ENCODE measurements around the gene LGALS3BP. TPM values are rescaled to one million over a fixed set of nuclear protein-coding genes. Genes with fewer than 3 reads are reported as not detected.
A peak's percentile ranks its signal among the peaks of the same experiment; 100 is the strongest.

The LGALS3BP gene
- total and polyA plus RNA-seq, 7 experiments from 2014 or later: 44.7 to 267 (median 69.1) TPM

- no peak for ATAC-seq
- ChIA-PET POLR2A (no interaction called here), CTCF (no interaction called here)
- Mint-ChIP-seq H3K27ac (peak overlapping the region in 5 of 9 donors; percentile 33 to 80 (median 56)), H3K9me3 (no peaks in the 10 kb centered on the region), H3K4me1 (peaks cover 30 to 61% (median 52%) of the 10 kb centered on the region in 7 donors), H3K4me3 (no peak overlapping the region), H3K36me3 (peaks cover 0 to 13% (median 0%) of the 10 kb centered on the region in 5 donors), H3K27me3 (peaks cover 0 to 3% (median 0%) of the 10 kb centered on the region in 5 donors)
- no peaks in the 10 kb centered on the region for H3K9me3 ChIP-seq (ENCODE audit: control insufficient read depth in 2 of 3, low read length in 3 of 3)
- peaks cover 23 to 37% of the 10 kb centered on the region in 2 donors for H3K4me1 ChIP-seq (ENCODE audit: control insufficient read depth in 2 of 2, insufficient read depth in 2 of 2, low read length in 2 of 2)
- intact Hi-C loops (cut with micrococcal nuclease): no loop called here
- DNase-seq: no peak
- no peak overlapping the region for H3K4me3 ChIP-seq (ENCODE audit: low read length)
- H3K27ac ChIP-seq (ENCODE audit: low read depth, low read length): peak overlapping the region; percentile 41
- peaks cover 0 to 37% (median 0%) of the 10 kb centered on the region in 3 experiments for H3K36me3 ChIP-seq (ENCODE audit: control insufficient read depth in 2 of 3, insufficient read depth in 3 of 3, low read length in 3 of 3)
- no peaks in the 10 kb centered on the region for H3K27me3 ChIP-seq (ENCODE audit: control insufficient read depth in 2 of 2, insufficient read depth in 2 of 2, low read length in 2 of 2)
These were observed 24.1 kb upstream of the LGALS3BP start for GRCh38 chr17:79003661-79004411.

GRCh38 chr17:79002796-79003593 is 23.3 kb upstream of the LGALS3BP start:
- H3K27ac Mint-ChIP-seq: peak overlapping the region in 5 of 9 donors; percentile 11 to 64 (median 51)
- H3K9me3 Mint-ChIP-seq: no peaks in the 10 kb centered on the region
- Histone ChIP-seq H3K27ac (ENCODE audit: low read depth, low read length) (peak overlapping the region; percentile 41), H3K4me1 (ENCODE audit: control insufficient read depth in 2 of 2, insufficient read depth in 2 of 2, low read length in 2 of 2) (peaks cover 15 to 28% of the 10 kb centered on the region in 2 donors), H3K9me3 (ENCODE audit: control insufficient read depth in 2 of 3, low read length in 3 of 3) (no peaks in the 10 kb centered on the region), H3K4me3 (ENCODE audit: low read length) (no peak overlapping the region), H3K27me3 (ENCODE audit: control insufficient read depth in 2 of 2, insufficient read depth in 2 of 2, low read length in 2 of 2) (no peaks in the 10 kb centered on the region), H3K36me3 (ENCODE audit: control insufficient read depth in 2 of 3, insufficient read depth in 3 of 3, low read length in 3 of 3) (peaks cover 0 to 46% (median 0%) of the 10 kb centered on the region in 3 experiments)
- H3K36me3 Mint-ChIP-seq: peaks cover 0 to 8% (median under 1%) of the 10 kb centered on the region in 5 donors
- ATAC-seq: no peak
- intact Hi-C loops (cut with micrococcal nuclease): no loop called here
- peaks cover 21 to 52% (median 44%) of the 10 kb centered on the region in 7 donors for H3K4me1 Mint-ChIP-seq
- ChIA-PET CTCF (interaction anchor here (0.5 to 0.6 kb wide), 2 partner anchors 18 to 1587 kb away, joined by 3 to 4 read pairs; no protein-coding TSS in a partner anchor), POLR2A (interaction anchor here (0.6 to 1.0 kb wide), 2 partner anchors 18 to 64 kb away, joined by 3 to 4 read pairs; no protein-coding TSS in a partner anchor)
- no peak for DNase-seq
- H3K27me3 Mint-ChIP-seq: no peaks in the 10 kb centered on the region
- no peak overlapping the region for H3K4me3 Mint-ChIP-seq

- ATAC-seq (no peak), DNase-seq (no peak)
- no peaks in the 10 kb centered on the region for H3K9me3 Mint-ChIP-seq
- peaks cover 9 to 23% of the 10 kb centered on the region in 2 donors for H3K4me1 ChIP-seq (ENCODE audit: control insufficient read depth in 2 of 2, insufficient read depth in 2 of 2, low read length in 2 of 2)
- intact Hi-C loops (cut with micrococcal nuclease): no loop called here
- peaks cover 0 to 13% (median 4%) of the 10 kb centered on the region in 5 donors for H3K36me3 Mint-ChIP-seq
- H3K36me3 ChIP-seq (ENCODE audit: control insufficient read depth in 2 of 3, insufficient read depth in 3 of 3, low read length in 3 of 3): peaks cover 0 to 53% (median 0%) of the 10 kb centered on the region in 3 experiments
- H3K4me3 Mint-ChIP-seq: no peak overlapping the region
- peak overlapping the region in 5 of 9 donors; percentile 18 to 64 (median 59) for H3K27ac Mint-ChIP-seq
- no peaks in the 10 kb centered on the region for H3K27me3 Mint-ChIP-seq
- H3K4me3 ChIP-seq (ENCODE audit: low read length): no peak overlapping the region
- H3K27me3 ChIP-seq (ENCODE audit: control insufficient read depth in 2 of 2, insufficient read depth in 2 of 2, low read length in 2 of 2): no peaks in the 10 kb centered on the region
- POLR2A ChIA-PET: interaction anchor here (1.0 kb wide), 1 partner anchor 19 kb away, joined by 4 read pairs; no protein-coding TSS in a partner anchor
- H3K9me3 ChIP-seq (ENCODE audit: control insufficient read depth in 2 of 3, low read length in 3 of 3): no peaks in the 10 kb centered on the region
- no peak overlapping the region for H3K27ac ChIP-seq (ENCODE audit: low read depth, low read length)
- CTCF ChIA-PET: interaction anchor here (0.5 kb wide), 1 partner anchor 18 kb away, joined by 4 read pairs; no protein-coding TSS in a partner anchor
- H3K4me1 Mint-ChIP-seq: peaks cover 14 to 45% (median 37%) of the 10 kb centered on the region in 7 donors
These were observed 22.6 kb upstream of the LGALS3BP start for GRCh38 chr17:79002291-79002690.

GRCh38 chr17:79001190-79002020 is 21.7 kb upstream of the LGALS3BP start:
- peaks cover 0 to 19% (median 4%) of the 10 kb centered on the region in 5 donors for H3K36me3 Mint-ChIP-seq
- H3K4me3 ChIP-seq (ENCODE audit: low read length): no peak overlapping the region
- H3K27ac ChIP-seq (ENCODE audit: low read depth, low read length): no peak overlapping the region
- DNase-seq: no peak
- intact Hi-C loops (cut with micrococcal nuclease): no loop called here
- peaks cover 9 to 15% of the 10 kb centered on the region in 2 donors for H3K4me1 ChIP-seq (ENCODE audit: control insufficient read depth in 2 of 2, insufficient read depth in 2 of 2, low read length in 2 of 2)
- H3K36me3 ChIP-seq (ENCODE audit: control insufficient read depth in 2 of 3, insufficient read depth in 3 of 3, low read length in 3 of 3): peaks cover 0 to 61% (median 4%) of the 10 kb centered on the region in 3 experiments
- no peaks in the 10 kb centered on the region for H3K27me3 Mint-ChIP-seq
- no peak overlapping the region for H3K4me3 Mint-ChIP-seq
- ATAC-seq: no peak
- H3K27ac Mint-ChIP-seq: peak overlapping the region in 6 of 9 donors; percentile 17 to 61 (median 45)
- no peaks in the 10 kb centered on the region for H3K9me3 ChIP-seq (ENCODE audit: control insufficient read depth in 2 of 3, low read length in 3 of 3)
- CTCF ChIA-PET: no interaction called here
- POLR2A ChIA-PET: no interaction called here
- peaks cover 5 to 37% (median 28%) of the 10 kb centered on the region in 7 donors for H3K4me1 Mint-ChIP-seq
- H3K27me3 ChIP-seq (ENCODE audit: control insufficient read depth in 2 of 2, insufficient read depth in 2 of 2, low read length in 2 of 2): no peaks in the 10 kb centered on the region
- H3K9me3 Mint-ChIP-seq: no peaks in the 10 kb centered on the region

- ATAC-seq: no peak
- POLR2A ChIA-PET: interaction anchor here (0.5 kb wide), 1 partner anchor 36 kb away, joined by 3 read pairs; no protein-coding TSS in a partner anchor
These were observed 20.9 kb upstream of the LGALS3BP start for GRCh38 chr17:79000396-79001189.

More at GRCh38 chr17:79000396-79001189, 20.9 kb upstream of the LGALS3BP start:
- peaks cover 5 to 7% of the 10 kb centered on the region in 2 donors for H3K4me1 ChIP-seq (ENCODE audit: control insufficient read depth in 2 of 2, insufficient read depth in 2 of 2, low read length in 2 of 2)
- no peaks in the 10 kb centered on the region for H3K27me3 Mint-ChIP-seq
- CTCF ChIA-PET: no interaction called here
- H3K4me3 ChIP-seq (ENCODE audit: low read length): no peak overlapping the region
- no peak overlapping the region for H3K27ac ChIP-seq (ENCODE audit: low read depth, low read length)
- intact Hi-C loops (cut with micrococcal nuclease): no loop called here
- H3K4me1 Mint-ChIP-seq: peaks cover 4 to 28% (median 20%) of the 10 kb centered on the region in 7 donors
- peaks cover 0 to 23% (median 4%) of the 10 kb centered on the region in 5 donors for H3K36me3 Mint-ChIP-seq
- peak overlapping the region in 3 of 9 donors; percentile 38 to 61 (median 43) for H3K27ac Mint-ChIP-seq
- no peak for DNase-seq
- H3K36me3 ChIP-seq (ENCODE audit: control insufficient read depth in 2 of 3, insufficient read depth in 3 of 3, low read length in 3 of 3): peaks cover 0 to 70% (median 4%) of the 10 kb centered on the region in 3 experiments
- no peaks in the 10 kb centered on the region for H3K9me3 ChIP-seq (ENCODE audit: control insufficient read depth in 2 of 3, low read length in 3 of 3)
- H3K4me3 Mint-ChIP-seq: no peak overlapping the region
- no peaks in the 10 kb centered on the region for H3K27me3 ChIP-seq (ENCODE audit: control insufficient read depth in 2 of 2, insufficient read depth in 2 of 2, low read length in 2 of 2)
- no peaks in the 10 kb centered on the region for H3K9me3 Mint-ChIP-seq
